ENCODE data around the gene DVL2. TPM values are rescaled to one million over a fixed set of nuclear protein-coding genes. Genes with fewer than 3 reads are reported as not detected.

DVL2 gene
- total and polyA plus RNA-seq, 2 donors (not counting 3 experiments of a cell fraction or from before 2014, with no cell fraction given): 17.2 to 55.9 TPM

DNA sequence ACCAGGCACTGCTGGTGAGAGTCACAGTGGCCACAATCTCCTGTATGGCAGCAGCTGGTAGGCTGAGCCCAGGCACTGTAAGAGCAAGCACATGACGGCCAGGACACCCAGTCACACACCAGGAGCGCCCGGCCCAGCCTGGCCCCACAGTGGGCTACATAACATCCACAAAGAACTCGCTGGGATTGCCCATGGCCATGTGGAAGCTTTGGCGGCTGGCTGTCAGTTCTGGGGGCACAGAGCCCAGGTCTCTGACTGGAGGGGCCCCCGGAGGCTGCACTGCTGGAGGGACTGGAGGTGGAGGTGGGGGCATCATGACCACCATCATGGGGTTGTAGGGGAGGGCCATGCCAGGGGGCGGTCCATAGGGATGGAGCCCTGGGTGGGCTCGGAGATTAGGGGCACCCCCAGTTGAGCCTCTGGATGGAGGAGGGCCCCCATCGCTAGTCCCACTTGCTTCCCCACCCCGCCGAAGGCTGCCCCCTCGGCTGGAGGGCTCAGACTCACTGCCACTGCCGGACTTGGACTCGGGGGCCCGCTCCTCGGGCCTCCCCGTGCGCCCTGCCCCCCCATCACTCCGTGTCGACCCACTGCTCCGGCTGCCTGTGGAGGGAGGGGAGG lies 8.5 kb downstream of the DVL2 start:
- Histone ChIP-seq H3K4me2 (ENCODE audit: insufficient read depth, low read length) (no peak overlapping the region), H3K9me1 (replicated peaks; ENCODE audit: control insufficient read depth, extremely low read depth, insufficient read depth, low read length) (no peaks in the 10 kb centered on the region), H3K27ac (ENCODE audit: insufficient read depth, low read depth, low read length) (no peak overlapping the region), H2AFZ (ENCODE audit: low read depth, low read length) (no peak overlapping the region), H3K79me2 (ENCODE audit: control insufficient read depth, insufficient read depth, low read length) (peaks cover 7% of the 10 kb centered on the region), H4K20me1 (replicated peaks; ENCODE audit: control insufficient read depth, extremely low read depth, insufficient read depth, low read length) (no peaks in the 10 kb centered on the region), H3K9me3 (replicated peaks; ENCODE audit: control insufficient read depth, insufficient read depth, low read length) (no peaks in the 10 kb centered on the region), H3K4me1 (ENCODE audit: control insufficient read depth, extremely low read depth, insufficient read depth, low read length) (no peaks in the 10 kb centered on the region), H3K9ac (replicated peaks; ENCODE audit: extremely low read depth, insufficient read depth, low read length) (no peak overlapping the region), H3K36me3 (ENCODE audit: control insufficient read depth in 2 of 2, extremely low read depth in 1 of 2, insufficient read depth in 2 of 2, low read length in 2 of 2) (peaks cover 27 to 58% of the 10 kb centered on the region in 2 experiments), H3K27me3 (ENCODE audit: control insufficient read depth in 2 of 2, insufficient read depth in 2 of 2, low read length in 2 of 2) (no peaks in the 10 kb centered on the region), H3K4me3 (replicated peaks in 1 of 3; ENCODE audit: insufficient read depth in 1 of 3, low read depth in 1 of 3, low read length in 3 of 3) (no peak overlapping the region)
- no TSS peak for BruUV-seq (replicated peaks)
- no peak for DNase-seq (ENCODE audit: low read depth, low spot score)
- intact Hi-C loops (cut with micrococcal nuclease) (no loop called here), dilution Hi-C loops (cut with MboI; ENCODE audit: extremely low pct_ligation_motif_present, low sequenced_read_pairs) (no loop called here)
- FAIRE-seq: no peak
- POLR2A ChIA-PET: no interaction called here
- CTCF ChIA-PET: interaction anchor here (1.6 kb wide), 1 partner anchor 180 kb away, joined by 4 read pairs; no protein-coding TSS in a partner anchor
- TF ChIP-seq JUN (IDR thresholded peaks at IDR 0.05; ENCODE audit: borderline replicate concordance, insufficient read depth, insufficient read length, low read depth) (no peak), POLR2A (IDR thresholded peaks at IDR 0.05; ENCODE audit: low read depth, low read length) (no peak), GATA2 (IDR thresholded peaks at IDR 0.05; ENCODE audit: insufficient read depth, insufficient read length, low read depth, low read length) (no peak), MYC (IDR thresholded peaks at IDR 0.05; ENCODE audit: low read depth, low read length) (no peak), POLR2AphosphoS5 (IDR thresholded peaks at IDR 0.05; ENCODE audit: insufficient read depth, low read depth, low read length) (no peak), FOS (IDR thresholded peaks at IDR 0.05; ENCODE audit: borderline replicate concordance, insufficient read depth, low read length) (no peak), EZH2 (IDR thresholded peaks at IDR 0.05; ENCODE audit: borderline replicate concordance, low read depth, low read length, severe bottlenecking) (no peak)
- TF ChIP-seq, protein P1, sequence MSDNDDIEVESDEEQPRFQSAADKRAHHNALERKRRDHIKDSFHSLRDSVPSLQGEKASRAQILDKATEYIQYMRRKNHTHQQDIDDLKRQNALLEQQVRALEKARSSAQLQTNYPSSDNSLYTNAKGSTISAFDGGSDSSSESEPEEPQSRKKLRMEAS (IDR thresholded peaks at IDR 0.05; ENCODE audit: insufficient read depth, insufficient read length): no peak
- TF ChIP-seq, protein P2, sequence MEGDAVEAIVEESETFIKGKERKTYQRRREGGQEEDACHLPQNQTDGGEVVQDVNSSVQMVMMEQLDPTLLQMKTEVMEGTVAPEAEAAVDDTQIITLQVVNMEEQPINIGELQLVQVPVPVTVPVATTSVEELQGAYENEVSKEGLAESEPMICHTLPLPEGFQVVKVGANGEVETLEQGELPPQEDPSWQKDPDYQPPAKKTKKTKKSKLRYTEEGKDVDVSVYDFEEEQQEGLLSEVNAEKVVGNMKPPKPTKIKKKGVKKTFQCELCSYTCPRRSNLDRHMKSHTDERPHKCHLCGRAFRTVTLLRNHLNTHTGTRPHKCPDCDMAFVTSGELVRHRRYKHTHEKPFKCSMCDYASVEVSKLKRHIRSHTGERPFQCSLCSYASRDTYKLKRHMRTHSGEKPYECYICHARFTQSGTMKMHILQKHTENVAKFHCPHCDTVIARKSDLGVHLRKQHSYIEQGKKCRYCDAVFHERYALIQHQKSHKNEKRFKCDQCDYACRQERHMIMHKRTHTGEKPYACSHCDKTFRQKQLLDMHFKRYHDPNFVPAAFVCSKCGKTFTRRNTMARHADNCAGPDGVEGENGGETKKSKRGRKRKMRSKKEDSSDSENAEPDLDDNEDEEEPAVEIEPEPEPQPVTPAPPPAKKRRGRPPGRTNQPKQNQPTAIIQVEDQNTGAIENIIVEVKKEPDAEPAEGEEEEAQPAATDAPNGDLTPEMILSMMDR (IDR thresholded peaks at IDR 0.05; ENCODE audit: extremely low read depth in 1 of 2, insufficient read depth in 1 of 2, low read depth in 1 of 2, low read length in 2 of 2): no peak

Data from endothelial cell of umbilical vein (primary cell).